GM21825 (cell line): ENCODE measurements around the gene ADPGK.
"Not testable (repeated sequence)": the region's sequence is repeated elsewhere in the genome, so short reads cannot be mapped to it uniquely, and the experiment has no call there.

Experiments
- ATAC-seq: cut with Tn5 transposase; IDR thresholded peaks from one replicate; pipeline ENCODE4 v1.9.1; 2021; ENCODE audit warnings: mild to moderate bottlenecking, moderate library complexity; ENCODE audit not compliant: unreplicated experiment

ADPGK gene

GRCh38 chr15:72751751-72752455 is 31.7 kb downstream of the ADPGK start:
- ATAC-seq: no peak

GRCh38 chr15:72749700-72750099 is 33.9 kb downstream of the ADPGK start:
- ATAC-seq: no peak

- no peak for ATAC-seq
Measured at GRCh38 chr15:72740219-72740618, 43.3 kb downstream of the ADPGK start.

- ATAC-seq: no peak
Measured at GRCh38 chr15:72737723-72738122, 45.8 kb downstream of the ADPGK start.

GRCh38 chr15:72737061-72737460 is 46.5 kb downstream of the ADPGK start:
- ATAC-seq: no peak

GRCh38 chr15:72735111-72735510 is 48.4 kb downstream of the ADPGK start:
- no peak for ATAC-seq

- ATAC-seq: no peak
Measured at GRCh38 chr15:72733941-72734738, 49.4 kb downstream of the ADPGK start.

GRCh38 chr15:72732516-72732915 is 51.0 kb downstream of the ADPGK start:
- no peak for ATAC-seq

GRCh38 chr15:72732086-72732485 is 51.5 kb downstream of the ADPGK start:
- ATAC-seq: no peak

GRCh38 chr15:72728821-72729220 is 54.7 kb downstream of the ADPGK start:
- no peak for ATAC-seq

- ATAC-seq: not testable (repeated sequence)
Measured at GRCh38 chr15:72728249-72728648, 55.3 kb downstream of the ADPGK start.

- no peak for ATAC-seq
Measured at GRCh38 chr15:72727154-72727553, 56.4 kb downstream of the ADPGK start.

GRCh38 chr15:72725851-72726250 is 57.7 kb downstream of the ADPGK start:
- ATAC-seq: not testable (repeated sequence)

- no peak for ATAC-seq
Measured at GRCh38 chr15:72725446-72725845, 58.1 kb downstream of the ADPGK start.

- ATAC-seq: no peak
Measured at GRCh38 chr15:72724028-72724427, 59.5 kb downstream of the ADPGK start.

- no peak for ATAC-seq
Measured at GRCh38 chr15:72722071-72722696, 61.4 kb downstream of the ADPGK start.

GRCh38 chr15:72708551-72709303 is 74.8 kb downstream of the ADPGK start:
- ATAC-seq: not testable (repeated sequence)

- ATAC-seq: no peak
Measured at GRCh38 chr15:72706266-72706665, 77.3 kb downstream of the ADPGK start.
